Measurements from ENCODE around the gene NPAS3.

DNA sequence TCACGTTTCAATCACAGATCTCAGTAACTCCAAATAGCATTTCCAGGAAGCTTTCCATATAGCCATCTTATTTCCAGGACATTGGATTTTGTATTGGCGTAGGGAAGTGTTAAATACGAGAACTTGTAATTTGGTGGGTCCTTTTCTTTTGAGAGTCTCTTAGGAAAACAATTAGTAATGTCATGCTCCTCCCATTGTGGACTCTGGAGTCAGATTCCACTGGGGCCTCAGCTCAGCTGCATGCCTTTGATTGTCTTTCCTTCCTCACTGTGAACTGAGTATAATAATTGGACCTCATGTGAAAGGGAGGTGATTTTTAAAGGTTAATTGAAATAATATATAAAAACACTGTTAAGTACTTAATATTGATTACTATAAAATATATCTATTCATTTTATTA, 462.6 kb downstream of the NPAS3 start:
- TF ChIP-seq POLR2AphosphoS5 (IDR thresholded peaks at IDR 0.05; ENCODE audit: low read depth, low read length) = no peak
- no peak for TF ChIP-seq POLR2A (IDR thresholded peaks at IDR 0.05; ENCODE audit: low read depth, low read length)
